ENCODE measurements around the gene CLSTN2.

The CLSTN2 gene

GRCh38 chr3:140378571-140379340, 443.8 kb downstream of the CLSTN2 start:
- no peak for DNase-seq (ENCODE audit: low read depth, low spot score)

GRCh38 chr3:140384028-140384771, 449.2 kb downstream of the CLSTN2 start:
- DNase-seq (ENCODE audit: low read depth, low spot score): no peak

GRCh38 chr3:140384876-140385275, 449.9 kb downstream of the CLSTN2 start:
- no peak for DNase-seq (ENCODE audit: low read depth, low spot score)

- no peak for DNase-seq (ENCODE audit: low read depth, low spot score)
These were observed 451.5 kb downstream of the CLSTN2 start for GRCh38 chr3:140386357-140387100.

- DNase-seq (ENCODE audit: low read depth, low spot score): no peak
These were observed 452.3 kb downstream of the CLSTN2 start for GRCh38 chr3:140387244-140387643.

GRCh38 chr3:140388202-140388922, 453.4 kb downstream of the CLSTN2 start:
- DNase-seq (ENCODE audit: low read depth, low spot score): no peak

GRCh38 chr3:140391061-140391460, 456.1 kb downstream of the CLSTN2 start:
- DNase-seq (ENCODE audit: low read depth, low spot score): no peak

- no peak for DNase-seq (ENCODE audit: low read depth, low spot score)
These were observed 459.6 kb downstream of the CLSTN2 start for GRCh38 chr3:140394488-140395133.

GRCh38 chr3:140395134-140396075, 460.4 kb downstream of the CLSTN2 start:
- no peak for DNase-seq (ENCODE audit: low read depth, low spot score)

GRCh38 chr3:140396110-140396509, 461.1 kb downstream of the CLSTN2 start:
- DNase-seq (ENCODE audit: low read depth, low spot score): no peak

- no peak for DNase-seq (ENCODE audit: low read depth, low spot score)
These were observed 462.9 kb downstream of the CLSTN2 start for GRCh38 chr3:140397847-140398246.

GRCh38 chr3:140398387-140398786, 463.4 kb downstream of the CLSTN2 start:
- DNase-seq (ENCODE audit: low read depth, low spot score): no peak

GRCh38 chr3:140399871-140400270, 464.9 kb downstream of the CLSTN2 start:
- no peak for DNase-seq (ENCODE audit: low read depth, low spot score)

GRCh38 chr3:140403079-140403478, 468.1 kb downstream of the CLSTN2 start:
- DNase-seq (ENCODE audit: low read depth, low spot score): no peak

- no peak for DNase-seq (ENCODE audit: low read depth, low spot score)
These were observed 468.6 kb downstream of the CLSTN2 start for GRCh38 chr3:140403608-140404007.

GRCh38 chr3:140406655-140407054, 471.7 kb downstream of the CLSTN2 start:
- no peak for DNase-seq (ENCODE audit: low read depth, low spot score)

GRCh38 chr3:140408252-140408651, 473.3 kb downstream of the CLSTN2 start:
- DNase-seq (ENCODE audit: low read depth, low spot score): no peak

- DNase-seq (ENCODE audit: low read depth, low spot score): no peak
These were observed 481.7 kb downstream of the CLSTN2 start for GRCh38 chr3:140416666-140417065.

GRCh38 chr3:140420621-140421357, 485.8 kb downstream of the CLSTN2 start:
- DNase-seq (ENCODE audit: low read depth, low spot score): no peak

Data from brain pericyte (primary cell).